GM12878 (cell line): Measurements from ENCODE around the gene PPRC1. TPM values are rescaled to one million over a fixed set of nuclear protein-coding genes. Genes with fewer than 3 reads are reported as not detected.

ENCODE experiments used
- ATAC-seq: fragments of 200-7000 bp; cut with Tn5 transposase; 3 replicates; pipeline ENCODE4 v1.9.1; 2020; ENCODE audit warnings: mild to moderate bottlenecking, moderate library complexity
- BruUV-seq: library from RNA; stranded (reverse); fragments of 400-500 nt; replicated peaks from 2 replicates; lab custom pipeline; 2021; lab: Mats Ljungman, UMichigan
- CTCF ChIA-PET: fragments of 300-600 bp; sonication (Branson Sonifier 250); formaldehyde crosslinking; extraction: SDS; loops from one replicate; lab custom pipeline; 2021; ENCODE audit warnings: inconsistent platforms; lab: Yijun Ruan, JAX
- POLR2A ChIA-PET: fragments of 350-600 bp; formaldehyde crosslinking; extraction: SDS; loops from one replicate; lab custom pipeline; 2021; ENCODE audit warnings: inconsistent platforms; lab: Charles Lee
- RAD21 ChIA-PET: fragments of 300-600 bp; sonication (Branson Sonifier 250); formaldehyde crosslinking; loops from one replicate; lab custom pipeline; 2023; ENCODE audit warnings: antibody characterized with exemption; ENCODE audit not compliant: unreplicated experiment; lab: Charles Lee
- SMC1A ChIA-PET: fragments of 300-600 bp; sonication (Branson Sonifier 250); formaldehyde crosslinking; loops from one replicate; lab custom pipeline; 2023; ENCODE audit not compliant: unreplicated experiment, uncharacterized antibody; lab: Charles Lee
- DNase-seq: peaks from one replicate; pipeline ENCODE4 v3.0.0-alpha.2; 2011; ENCODE audit warnings: low read depth, low spot score
- FAIRE-seq: peaks from 3 replicates; lab custom pipeline; 2011; peaks lifted over from hg19 to GRCh38; lab: Jason Lieb, UNC
- H2AFZ ChIP-seq: 2 replicates; pipeline ENCODE4 v1.6.0; 2011; ENCODE audit warnings: low read depth, low read length, control low read depth; ENCODE audit not compliant: control insufficient read depth
- H3K27ac ChIP-seq: 2 replicates; pipeline ENCODE4 v1.5.1; 2011; ENCODE audit warnings: control low read depth; ENCODE audit not compliant: control insufficient read depth, insufficient read depth
- H3K27me3 ChIP-seq, 2 experiments: replicated peaks in 1 of 2; 2 replicates each; pipeline versions ENCODE4 v1.6.0 to v1.6.1; 2011; ENCODE audit warnings: low read length in 1 of 2; ENCODE audit not compliant: control insufficient read depth in 2 of 2, insufficient read depth in 2 of 2
- H3K36me3 ChIP-seq, 2 experiments: 2 replicates each; pipeline ENCODE4 v1.5.1; 2011; ENCODE audit warnings: low read length in 1 of 2; ENCODE audit not compliant: control insufficient read depth in 2 of 2, insufficient read depth in 2 of 2
- H3K4me1 ChIP-seq: 2 replicates; pipeline ENCODE4 v1.6.1; 2011; ENCODE audit warnings: mild to moderate bottlenecking, low read length, moderate library complexity, mixed read lengths; ENCODE audit not compliant: control insufficient read depth, insufficient read depth
- H3K4me2 ChIP-seq: 2 replicates; pipeline ENCODE4 v1.6.0; 2011; ENCODE audit warnings: control low read depth; ENCODE audit not compliant: control insufficient read depth, insufficient read depth
- H3K4me3 ChIP-seq: fragments of 200-600 bp; sonication (generic); 2 replicates; pipeline ENCODE4 v1.5.1; 2016
- H3K79me2 ChIP-seq: 2 replicates; pipeline ENCODE4 v1.6.0; 2011; ENCODE audit warnings: low read length; ENCODE audit not compliant: control insufficient read depth, insufficient read depth
- H3K9ac ChIP-seq: 2 replicates; pipeline ENCODE4 v1.8.0; 2011; ENCODE audit warnings: low read length, control low read depth, mixed read lengths; ENCODE audit not compliant: control insufficient read depth, insufficient read depth
- H3K9me3 ChIP-seq: replicated peaks from 3 replicates; pipeline ENCODE4 v1.5.1; 2011; ENCODE audit warnings: mild to moderate bottlenecking, low read length; ENCODE audit not compliant: control insufficient read depth, insufficient read depth
- H4K20me1 ChIP-seq: 2 replicates; pipeline ENCODE4 v1.6.0; 2011; ENCODE audit not compliant: control insufficient read depth, insufficient read depth
- CHD2 ChIP-seq: IDR thresholded peaks from 2 replicates; pipeline ENCODE4 v1.6.1; 2011; ENCODE audit warnings: low read depth, low read length, improper control_type of control experiment, borderline replicate concordance
- DPF2 ChIP-seq: fragments of 450-650 bp; IDR thresholded peaks from 2 replicates; pipeline ENCODE4 v1.6.1; 2017; ENCODE audit warnings: mild to moderate bottlenecking
- JUNB ChIP-seq: IDR thresholded peaks from 2 replicates; pipeline ENCODE4 v1.6.1; 2016; ENCODE audit warnings: antibody characterized with exemption, mild to moderate bottlenecking
- MYB ChIP-seq: fragments of 150-350 bp; IDR thresholded peaks from 2 replicates; pipeline ENCODE4 v1.6.1; 2014; ENCODE audit warnings: mild to moderate bottlenecking, low read depth, low read length, borderline replicate concordance
- NBN ChIP-seq: fragments of 450-650 bp; IDR thresholded peaks from 2 replicates; pipeline ENCODE4 v1.6.1; 2016
- NRF1 ChIP-seq: conservative IDR thresholded peaks from 2 replicates; pipeline ENCODE4 v1.6.1; 2011; ENCODE audit warnings: mild to moderate bottlenecking, low read depth, low read length, improper control_type of control experiment
- PAX5 ChIP-seq: IDR thresholded peaks from 2 replicates; pipeline ENCODE4 v1.6.1; 2011; ENCODE audit warnings: low read depth, low read length, borderline replicate concordance
- RELA ChIP-seq: fragments of 450-650 bp; IDR thresholded peaks from 2 replicates; pipeline ENCODE4 v1.8.0; 2014; ENCODE audit warnings: borderline replicate concordance; ENCODE audit not compliant: partially characterized antibody
- SMAD1 ChIP-seq: fragments of 450-650 bp; IDR thresholded peaks from 2 replicates; pipeline ENCODE4 v1.6.1; 2018; ENCODE audit warnings: mild to moderate bottlenecking, low read depth; ENCODE audit not compliant: partially characterized antibody
- SPI1 ChIP-seq: IDR thresholded peaks from 2 replicates; pipeline ENCODE4 v1.6.1; 2011; ENCODE audit warnings: low read depth, mild to moderate bottlenecking, low read length, moderate library complexity, borderline replicate concordance; ENCODE audit not compliant: insufficient read depth
- TCF3 ChIP-seq: IDR thresholded peaks from 2 replicates; pipeline ENCODE4 v1.6.1; 2012; ENCODE audit warnings: low read depth, mild to moderate bottlenecking, low read length, borderline replicate concordance; ENCODE audit not compliant: insufficient read depth
- WGBS: methylation state at CpG from one replicate; pipeline ENCODE4 v1.1.6; 2016; ENCODE audit warnings: low lambda C conversion rate; ENCODE audit not compliant: insufficient replicate concordance, insufficient coverage; ENCODE audit errors: missing lambda C conversion rate; 5-methylcytosine and 5-hydroxymethylcytosine counted together
- in situ Hi-C: fragments of 300-500 bp; cut with MboI; formaldehyde crosslinking; loops from 9 replicates; pipeline ENCODE4 v1.14.3; 2018; ENCODE audit warnings: mixed read lengths
- intact Hi-C: fragments of 100-400 bp; cut with micrococcal nuclease; formaldehyde crosslinking; loops from one replicate; pipeline ENCODE4 v1.14.2; 2022; ENCODE audit not compliant: unreplicated experiment
- polyA plus RNA-seq, 11 experiments: library from polyadenylated mRNA; depleted of rRNA in 4 of 11; unstranded in 6 of 11; stranded (reverse) in 5 of 11; fragments of >200 nt; fragmentation: Nextera tagmentation in 4 of 11; fragmentation: Illumina TruSeq in 1 of 11; extraction: Ambion mirVana in 4 of 11; extraction: Trizol in 1 of 11; gene quantifications; 1 replicate in 1 of 11; 2 replicates in 10 of 11; pipeline versions ENCODE4 v1.2.1 to v1.2.3, GENCODE V29; 2011 to 2016; ENCODE audit warnings: inconsistent platforms in 2 of 11, missing spikeins in 2 of 11, low read depth in 1 of 11
- total RNA-seq, 4 experiments: library from RNA; depleted of rRNA in 3 of 4; stranded (reverse); fragments of >200 nt in 3 of 4; fragmentation: Illumina TruSeq in 1 of 4; extraction: Trizol in 1 of 4; gene quantifications; 2 replicates each; pipeline versions ENCODE4 v1.2.1 to v1.2.3, GENCODE V29; 2013 to 2021
- TF ChIP-seq, protein P1 (sequence below): fragments of 450-650 bp; IDR thresholded peaks from 2 replicates; pipeline ENCODE4 v1.6.1; 2018; ENCODE audit warnings: borderline replicate concordance, mild to moderate bottlenecking; ENCODE audit not compliant: partially characterized antibody
- TF ChIP-seq, protein P2 (sequence below): fragments of 450-650 bp; IDR thresholded peaks from 2 replicates; pipeline ENCODE4 v1.6.1; 2017; ENCODE audit warnings: mild to moderate bottlenecking, low read depth, inconsistent platforms; ENCODE audit not compliant: poor library complexity, severe bottlenecking

PPRC1 gene
- total and polyA plus RNA-seq, 10 of the 15 experiments (the other 5 are each of a cell fraction or from before 2014, with no cell fraction given): 13.1 to 69.8 (median 32.4) TPM

GRCh38 chr10:102090772-102091171 lies 42.1 kb upstream of the PPRC1 start:
- no peaks in the 10 kb centered on the region for H4K20me1 ChIP-seq
- DNase-seq (no peak), ATAC-seq (no peak), FAIRE-seq (no peak)
- H2AFZ ChIP-seq: no peak overlapping the region
- no peaks in the 10 kb centered on the region for H3K79me2 ChIP-seq
- 93% methylated on average over 2 of the region's 2 CpGs for WGBS
- H3K36me3 ChIP-seq: no peaks in the 10 kb centered on the region
- no peak overlapping the region for H3K4me2 ChIP-seq
- TF ChIP-seq PAX5: no peak
- TF ChIP-seq, protein P1, sequence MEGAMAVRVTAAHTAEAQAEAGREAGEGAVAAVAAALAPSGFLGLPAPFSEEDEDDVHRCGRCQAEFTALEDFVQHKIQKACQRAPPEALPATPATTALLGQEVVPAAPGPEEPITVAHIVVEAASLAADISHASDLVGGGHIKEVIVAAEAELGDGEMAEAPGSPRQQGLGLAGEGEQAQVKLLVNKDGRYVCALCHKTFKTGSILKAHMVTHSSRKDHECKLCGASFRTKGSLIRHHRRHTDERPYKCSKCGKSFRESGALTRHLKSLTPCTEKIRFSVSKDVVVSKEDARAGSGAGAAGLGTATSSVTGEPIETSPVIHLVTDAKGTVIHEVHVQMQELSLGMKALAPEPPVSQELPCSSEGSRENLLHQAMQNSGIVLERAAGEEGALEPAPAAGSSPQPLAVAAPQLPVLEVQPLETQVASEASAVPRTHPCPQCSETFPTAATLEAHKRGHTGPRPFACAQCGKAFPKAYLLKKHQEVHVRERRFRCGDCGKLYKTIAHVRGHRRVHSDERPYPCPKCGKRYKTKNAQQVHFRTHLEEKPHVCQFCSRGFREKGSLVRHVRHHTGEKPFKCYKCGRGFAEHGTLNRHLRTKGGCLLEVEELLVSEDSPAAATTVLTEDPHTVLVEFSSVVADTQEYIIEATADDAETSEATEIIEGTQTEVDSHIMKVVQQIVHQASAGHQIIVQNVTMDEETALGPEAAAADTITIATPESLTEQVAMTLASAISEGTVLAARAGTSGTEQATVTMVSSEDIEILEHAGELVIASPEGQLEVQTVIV: no peak
- no peak for TF ChIP-seq JUNB
- TF ChIP-seq TCF3: no peak
- TF ChIP-seq, protein P2, sequence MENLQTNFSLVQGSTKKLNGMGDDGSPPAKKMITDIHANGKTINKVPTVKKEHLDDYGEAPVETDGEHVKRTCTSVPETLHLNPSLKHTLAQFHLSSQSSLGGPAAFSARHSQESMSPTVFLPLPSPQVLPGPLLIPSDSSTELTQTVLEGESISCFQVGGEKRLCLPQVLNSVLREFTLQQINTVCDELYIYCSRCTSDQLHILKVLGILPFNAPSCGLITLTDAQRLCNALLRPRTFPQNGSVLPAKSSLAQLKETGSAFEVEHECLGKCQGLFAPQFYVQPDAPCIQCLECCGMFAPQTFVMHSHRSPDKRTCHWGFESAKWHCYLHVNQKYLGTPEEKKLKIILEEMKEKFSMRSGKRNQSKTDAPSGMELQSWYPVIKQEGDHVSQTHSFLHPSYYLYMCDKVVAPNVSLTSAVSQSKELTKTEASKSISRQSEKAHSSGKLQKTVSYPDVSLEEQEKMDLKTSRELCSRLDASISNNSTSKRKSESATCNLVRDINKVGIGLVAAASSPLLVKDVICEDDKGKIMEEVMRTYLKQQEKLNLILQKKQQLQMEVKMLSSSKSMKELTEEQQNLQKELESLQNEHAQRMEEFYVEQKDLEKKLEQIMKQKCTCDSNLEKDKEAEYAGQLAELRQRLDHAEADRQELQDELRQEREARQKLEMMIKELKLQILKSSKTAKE: no peak
- no peak for TF ChIP-seq MYB
- TF ChIP-seq CHD2: no peak
- no peak for TF ChIP-seq NRF1
- no peak for TF ChIP-seq NBN
- TF ChIP-seq SPI1: no peak
- no peak for TF ChIP-seq DPF2
- TF ChIP-seq SMAD1: no peak
- TF ChIP-seq RELA: no peak
- ChIA-PET POLR2A (no interaction called here), RAD21 (no interaction called here), SMC1A (no interaction called here), CTCF (no interaction called here)
- in situ Hi-C loops (loop anchor here (25.0 kb wide), 1 partner anchor 878 kb away; no protein-coding TSS in a partner anchor), intact Hi-C loops (no loop called here)
- no TSS peak for BruUV-seq
- no peak overlapping the region for H3K9ac ChIP-seq
- no peaks in the 10 kb centered on the region for H3K9me3 ChIP-seq
- H3K27ac ChIP-seq: no peak overlapping the region
- H3K4me1 ChIP-seq: no peaks in the 10 kb centered on the region
- H3K27me3 ChIP-seq: no peaks in the 10 kb centered on the region
- no peak overlapping the region for H3K4me3 ChIP-seq
